Mesenteric fat pad (tissue), 1 donor: ENCODE data around the gene CIT. TPM values are rescaled to one million over a fixed set of nuclear protein-coding genes. Genes with fewer than 3 reads are reported as not detected.

ENCODE experiments used
- DNase-seq: peaks from one replicate; pipeline ENCODE4 v3.0.0-alpha.2; 2020; ENCODE audit warnings: low spot score
- total RNA-seq: library from RNA; stranded (reverse); fragmentation: NEBNext Ultra II Directional; extraction: Animal tissue kit (Norgen Biotek cat#: 25700); gene quantifications from one replicate; pipeline ENCODE4 v1.2.1, GENCODE V29; 2021
- donor health status: DM: yes; HTN: yes; CAD: no.

CIT gene
- total RNA-seq, 1 donor from 2014 or later = 2.4 TPM

GRCh38 chr12:119803381-119803791 lies 73.7 kb downstream of the CIT start:
- no peak for DNase-seq

GRCh38 chr12:119802472-119802871 lies 74.6 kb downstream of the CIT start:
- DNase-seq = no peak

- DNase-seq = no peak
Measured at GRCh38 chr12:119797090-119797489, 80.0 kb downstream of the CIT start.

GRCh38 chr12:119796292-119796691 lies 80.8 kb downstream of the CIT start:
- DNase-seq = no peak

GRCh38 chr12:119791453-119791852 lies 85.7 kb downstream of the CIT start:
- no peak for DNase-seq

GRCh38 chr12:119788786-119789185 lies 88.3 kb downstream of the CIT start:
- DNase-seq = no peak

GRCh38 chr12:119786539-119786938 lies 90.6 kb downstream of the CIT start:
- no peak for DNase-seq

- no peak for DNase-seq
Measured at GRCh38 chr12:119784673-119785072, 92.4 kb downstream of the CIT start.

GRCh38 chr12:119783787-119784186 lies 93.3 kb downstream of the CIT start:
- no peak for DNase-seq

GRCh38 chr12:119781804-119782203 lies 95.3 kb downstream of the CIT start:
- DNase-seq = no peak

- DNase-seq = no peak
Measured at GRCh38 chr12:119780786-119781434, 96.2 kb downstream of the CIT start.

GRCh38 chr12:119775246-119775895 lies 101.7 kb downstream of the CIT start:
- no peak for DNase-seq

- DNase-seq = no peak
Measured at GRCh38 chr12:119772431-119772830, 104.7 kb downstream of the CIT start.

GRCh38 chr12:119770146-119770545 lies 107.0 kb downstream of the CIT start:
- DNase-seq = no peak

GRCh38 chr12:119762619-119763018 lies 114.5 kb downstream of the CIT start:
- no peak for DNase-seq

- DNase-seq = no peak
Measured at GRCh38 chr12:119758722-119759121, 118.4 kb downstream of the CIT start.

- no peak for DNase-seq
Measured at GRCh38 chr12:119758234-119758633, 118.9 kb downstream of the CIT start.

- DNase-seq = no peak
Measured at GRCh38 chr12:119751961-119752360, 125.2 kb downstream of the CIT start.

- DNase-seq = no peak
Measured at GRCh38 chr12:119749666-119750065, 127.5 kb downstream of the CIT start.

- no peak for DNase-seq
Measured at GRCh38 chr12:119748497-119748896, 128.6 kb downstream of the CIT start.

GRCh38 chr12:119746169-119746568 lies 131.0 kb downstream of the CIT start:
- no peak for DNase-seq

- no peak for DNase-seq
Measured at GRCh38 chr12:119744900-119745606, 132.1 kb downstream of the CIT start.

- no peak for DNase-seq
Measured at GRCh38 chr12:119742700-119743099, 134.4 kb downstream of the CIT start.
